Cardiac septum (tissue), 1 donor: ENCODE results near the gene ETV7. TPM values are rescaled to one million over a fixed set of nuclear protein-coding genes. Genes with fewer than 3 reads are reported as not detected.
"Not testable (repeated sequence)": the region's sequence is repeated elsewhere in the genome, so short reads cannot be mapped to it uniquely, and the experiment has no call there.

Experiments used
- DNase-seq: peaks from one replicate; pipeline ENCODE4 v3.0.0-alpha.2; 2020; ENCODE audit warnings: low spot score
- intact Hi-C: fragments of 100-400 bp; cut with DNase I; formaldehyde crosslinking; loops from one replicate; pipeline ENCODE4 v1.14.0; 2022
- total RNA-seq: library from RNA; stranded (reverse); fragmentation: NEBNext Ultra II Directional; extraction: Animal tissue kit (Norgen Biotek cat#: 25700); gene quantifications from one replicate; pipeline ENCODE4 v1.2.1, GENCODE V29; 2021
- donor health status: DM: no; HTN: no; CAD: no.

Gene ETV7
- total RNA-seq, 1 donor from 2014 or later: 0.13 TPM

DNA sequence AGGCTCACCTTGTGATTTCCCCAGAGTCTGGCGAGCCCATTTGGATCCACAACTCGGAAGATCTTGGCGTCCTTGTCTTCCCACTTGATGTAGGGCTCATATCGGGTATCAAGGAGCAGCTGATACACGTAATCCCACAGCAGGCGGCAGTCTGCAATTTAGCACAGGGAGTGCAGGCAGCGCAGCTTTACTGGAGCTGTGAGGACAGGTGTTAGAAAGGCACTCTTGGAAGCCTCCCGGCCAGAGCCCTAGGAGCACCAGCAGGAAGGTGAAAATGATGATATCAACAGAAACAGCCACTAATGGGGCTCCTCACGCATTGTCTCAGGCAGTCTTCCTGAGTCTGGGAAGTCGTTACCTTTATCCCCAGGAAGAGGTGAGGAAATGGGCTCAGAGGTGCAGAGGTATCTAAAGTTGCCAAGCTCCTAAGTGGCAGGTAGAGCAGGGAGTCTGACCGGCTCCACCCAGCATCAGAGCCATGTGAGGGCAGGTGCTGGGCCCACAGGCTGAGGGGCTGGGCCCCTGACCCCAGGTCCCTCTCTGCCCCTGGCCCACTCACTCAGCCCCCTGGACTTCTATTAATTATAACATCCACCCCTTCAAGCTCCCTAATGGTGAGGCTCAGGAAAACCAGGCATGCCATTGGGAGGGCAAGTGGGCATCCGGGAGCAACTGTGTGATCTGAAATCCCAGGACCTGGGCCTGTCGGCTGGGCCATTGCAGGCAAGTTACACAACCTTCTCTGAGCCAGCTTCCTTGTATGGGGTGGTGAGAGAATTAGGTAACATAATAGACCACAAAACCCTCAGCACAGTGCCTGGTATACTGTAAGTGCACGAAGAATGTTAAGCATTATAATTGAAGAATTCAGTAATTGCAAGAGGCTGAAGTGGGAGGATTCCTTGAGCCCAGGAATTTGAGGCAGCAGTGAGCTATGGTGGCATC, 18.3 kb downstream of the ETV7 start:
- intact Hi-C loops: no loop called here
- no peak for DNase-seq

DNA sequence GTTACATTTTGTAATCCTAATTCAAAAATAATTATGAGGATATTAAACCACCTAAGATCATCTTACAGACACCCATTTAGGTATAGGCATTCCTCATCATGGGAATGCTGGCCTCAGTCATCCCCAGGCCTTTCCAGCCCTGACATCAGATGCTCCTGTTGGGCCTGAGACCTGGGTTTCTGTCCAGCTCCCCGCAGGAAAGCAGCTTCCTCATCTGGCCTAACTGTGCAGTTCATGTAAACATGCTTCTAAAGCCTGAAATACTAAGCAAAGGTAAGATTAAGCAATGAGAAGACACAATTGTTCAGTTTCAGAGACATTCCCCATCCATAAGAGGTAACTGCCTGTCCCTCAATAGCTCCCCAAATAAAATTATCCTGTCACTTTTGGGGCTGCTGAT, 19.0 kb downstream of the ETV7 start:
- DNase-seq: no peak

DNA sequence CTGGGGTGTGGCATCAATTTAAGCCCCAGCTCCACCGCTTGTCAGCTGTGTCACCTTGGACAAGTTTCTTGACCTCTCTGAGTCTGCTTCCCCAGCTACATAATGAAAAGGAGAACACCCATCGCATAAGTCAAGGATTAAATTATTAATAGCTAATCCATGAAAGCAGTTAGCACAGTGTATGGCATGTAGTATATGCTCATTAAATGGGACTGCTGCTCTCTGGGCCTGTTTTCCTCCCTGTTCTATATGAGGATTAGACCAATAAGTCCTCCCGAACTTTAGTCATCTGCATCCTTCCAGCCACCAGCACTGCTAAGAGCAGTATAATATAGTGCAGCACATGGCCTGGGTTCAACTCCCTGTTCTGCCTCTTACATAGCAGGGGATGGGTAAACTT, 19.7 kb downstream of the ETV7 start:
- no peak for DNase-seq
- intact Hi-C loops: no loop called here

More for the DNA sequence above, 19.0 kb downstream of the ETV7 start:
- intact Hi-C loops: no loop called here

DNA sequence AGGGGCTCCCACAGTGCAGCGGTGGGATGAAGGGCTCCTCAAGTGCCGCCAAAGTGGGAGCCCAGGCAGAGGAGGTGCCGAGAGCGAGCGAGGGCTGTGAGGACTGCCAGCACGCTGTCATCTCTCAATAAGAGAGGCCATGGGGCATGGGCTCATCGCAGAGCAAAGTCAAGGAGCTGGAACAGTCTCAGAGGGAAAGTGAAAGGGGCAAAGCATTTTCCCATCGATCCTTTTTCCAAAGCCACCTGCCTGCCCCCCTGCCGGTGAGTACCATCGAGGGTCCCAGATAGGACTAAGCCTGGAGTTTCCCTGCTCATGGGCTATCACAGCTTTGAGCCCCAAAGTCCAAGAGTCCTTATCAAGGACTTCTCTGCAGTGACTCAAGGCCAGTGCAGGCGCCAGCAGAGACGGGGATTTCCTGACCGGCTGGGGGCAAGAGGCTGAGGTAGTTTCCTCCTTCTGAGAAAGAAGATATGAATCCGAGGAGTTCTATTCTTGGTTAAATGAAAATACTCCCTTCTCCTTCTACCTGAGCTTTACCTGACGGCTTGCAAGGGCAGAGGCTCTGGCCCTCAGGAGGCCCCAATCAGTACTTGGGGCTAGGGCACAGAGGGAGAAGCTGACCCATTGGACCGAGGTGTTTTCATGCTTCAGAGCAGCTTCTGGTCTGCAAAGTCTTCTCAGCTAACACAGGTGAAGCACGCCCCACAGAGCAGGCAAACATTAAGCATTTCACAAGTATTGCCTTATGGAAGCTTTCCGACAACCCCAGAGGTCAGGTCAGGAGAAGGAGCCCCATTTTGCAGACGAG, 22.6 kb downstream of the ETV7 start:
- intact Hi-C loops: no loop called here
- no peak for DNase-seq

DNA sequence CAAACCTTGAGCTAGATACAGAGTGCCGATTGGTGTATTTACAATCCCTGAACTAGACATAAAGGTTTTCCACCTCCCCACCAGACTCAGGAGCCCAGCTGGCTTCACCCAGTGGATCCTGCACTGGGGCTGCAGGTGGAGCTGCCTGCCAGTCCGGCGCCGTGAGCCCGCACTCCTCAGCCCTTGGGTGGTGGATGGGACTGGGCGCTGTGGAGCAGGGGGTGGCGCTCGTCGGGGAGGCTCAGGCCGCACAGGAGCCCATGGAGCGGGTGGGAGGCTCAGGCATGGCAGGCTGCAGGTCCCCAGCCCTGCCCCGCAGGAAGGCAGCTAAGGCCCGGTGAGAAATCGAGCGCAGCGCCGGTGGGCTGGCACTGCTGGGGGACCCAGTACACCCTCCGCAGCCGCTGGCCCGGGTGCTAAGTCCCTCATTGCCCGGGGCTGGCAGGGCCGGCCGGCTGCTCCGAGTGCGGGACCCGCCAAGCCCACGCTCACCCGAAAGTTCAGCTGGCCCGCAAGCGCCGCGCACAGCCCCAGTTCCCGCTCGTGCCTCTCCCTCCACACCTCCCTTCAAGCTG, 23.3 kb downstream of the ETV7 start:
- intact Hi-C loops, DNase-seq: not testable (repeated sequence)

DNA sequence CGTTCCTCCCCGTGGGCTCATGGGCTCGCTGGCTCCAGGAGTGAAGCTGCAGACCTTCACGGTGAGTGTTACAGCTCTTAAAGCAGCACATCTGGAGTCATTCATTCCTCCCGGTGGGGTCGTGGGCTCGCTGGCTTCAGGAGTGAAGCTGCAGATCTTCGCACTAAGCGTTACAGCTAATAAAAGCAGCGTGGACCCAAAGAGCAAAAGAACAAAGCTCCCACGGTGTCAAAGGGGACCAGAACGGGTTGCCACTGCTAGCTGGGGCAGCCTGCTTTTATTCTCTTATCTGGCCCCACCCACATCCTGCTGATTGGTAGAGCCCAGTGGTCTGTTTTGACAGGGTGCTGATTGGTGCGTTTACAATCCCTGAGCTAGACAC, 24.1 kb downstream of the ETV7 start:
- DNase-seq, intact Hi-C loops: not testable (repeated sequence)

DNA sequence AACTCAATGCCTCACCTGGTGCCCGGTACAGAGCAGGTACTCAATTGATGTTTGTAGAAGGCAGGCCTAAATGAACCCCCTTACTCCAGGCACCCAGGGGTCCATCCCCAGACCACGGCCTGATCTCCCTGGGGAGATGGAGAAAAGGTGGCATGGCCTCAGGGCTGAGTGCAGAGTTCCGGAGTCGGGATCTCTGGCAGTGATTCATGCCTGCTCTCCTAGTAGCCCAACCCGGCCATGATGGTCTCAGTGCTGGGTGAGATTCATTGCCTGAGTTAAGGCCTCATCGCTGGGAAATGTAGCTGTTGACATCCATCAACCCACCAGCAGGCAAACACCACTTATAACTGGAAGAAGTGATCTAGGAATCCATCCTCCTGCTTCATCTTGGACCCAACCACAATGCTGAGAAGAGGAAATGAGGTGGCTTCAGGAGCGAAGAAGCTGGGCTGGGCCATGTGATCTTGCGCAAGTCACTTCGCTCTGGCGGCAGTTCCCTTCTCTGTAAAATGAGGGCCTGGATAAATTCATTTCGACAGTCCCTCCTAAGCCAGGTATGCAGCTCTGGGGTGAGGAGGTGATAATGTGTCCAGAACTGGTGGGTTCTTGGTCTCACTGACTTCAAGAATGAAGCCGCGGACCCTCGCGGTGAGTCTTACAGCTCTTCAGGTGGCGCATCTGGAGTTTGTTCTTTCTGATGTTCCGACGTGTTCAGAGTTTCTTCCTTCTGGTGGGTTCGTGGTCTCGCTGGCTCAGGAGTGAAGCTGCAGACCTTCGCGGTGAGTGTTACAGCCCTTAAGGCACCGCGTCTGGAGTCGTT, 24.7 kb downstream of the ETV7 start:
- intact Hi-C loops: no loop called here
- DNase-seq: peak; percentile 89

DNA sequence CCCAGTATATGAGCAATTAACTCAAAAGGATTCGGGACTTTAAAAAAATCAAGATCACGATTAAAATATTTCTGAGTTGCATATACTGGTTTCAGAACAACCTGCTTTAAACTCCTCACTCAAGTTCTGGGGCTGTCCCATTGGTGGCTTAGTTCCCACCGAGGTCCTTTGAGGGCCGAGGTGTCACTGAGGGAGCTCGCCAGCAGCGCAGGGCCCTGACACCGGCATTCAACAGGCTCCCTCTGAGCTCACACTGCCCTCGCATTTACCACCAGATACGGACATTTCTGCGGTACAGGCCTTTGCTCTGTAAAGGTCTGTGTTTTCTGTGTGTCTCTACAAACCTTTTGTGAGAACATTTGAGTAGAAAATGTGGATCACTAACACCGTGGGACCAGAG, 26.4 kb downstream of the ETV7 start:
- intact Hi-C loops: no loop called here
- DNase-seq: no peak

DNA sequence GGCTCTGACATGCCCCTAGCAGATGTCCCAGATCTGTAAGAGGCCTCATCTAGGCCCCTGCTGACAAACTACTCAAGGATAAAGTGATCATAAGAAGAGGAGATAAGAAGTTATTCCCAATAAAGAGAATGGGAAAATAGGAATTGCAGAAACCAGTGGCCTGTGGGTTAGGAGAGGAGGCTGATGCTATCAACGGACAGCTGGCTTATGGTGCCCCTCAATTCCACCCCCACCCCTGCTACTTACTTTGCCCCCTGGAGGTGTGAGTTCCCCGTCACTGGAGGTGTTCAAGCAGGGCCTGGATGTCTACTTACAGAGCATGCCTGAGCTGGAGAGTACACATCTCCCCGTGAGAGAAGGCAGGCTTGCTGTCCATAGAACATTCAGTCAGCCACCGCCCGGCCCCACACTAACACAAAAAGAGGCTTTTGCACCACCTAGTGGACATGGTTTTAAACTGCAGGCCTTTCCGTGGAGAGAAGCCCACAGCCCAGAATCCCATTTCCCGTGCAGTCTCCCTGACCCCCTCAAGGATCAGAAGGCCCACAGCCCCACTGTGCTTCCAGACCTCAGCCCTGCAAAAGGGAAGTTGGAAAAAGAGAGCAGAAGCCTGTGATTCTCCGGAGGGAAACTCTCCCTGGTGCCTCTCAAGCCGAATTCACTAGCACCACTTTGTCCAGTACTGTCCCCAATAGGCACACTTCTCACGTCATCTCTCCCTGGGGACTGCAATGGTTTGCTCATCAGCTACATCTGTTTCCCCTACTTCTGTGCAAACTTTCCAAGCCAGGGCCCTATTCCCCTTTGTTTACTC, 27.0 kb downstream of the ETV7 start:
- peak; percentile 90 for DNase-seq
- intact Hi-C loops: loop anchor here (1.0 kb wide), 1 partner anchor 58 kb away; no protein-coding TSS in a partner anchor

DNA sequence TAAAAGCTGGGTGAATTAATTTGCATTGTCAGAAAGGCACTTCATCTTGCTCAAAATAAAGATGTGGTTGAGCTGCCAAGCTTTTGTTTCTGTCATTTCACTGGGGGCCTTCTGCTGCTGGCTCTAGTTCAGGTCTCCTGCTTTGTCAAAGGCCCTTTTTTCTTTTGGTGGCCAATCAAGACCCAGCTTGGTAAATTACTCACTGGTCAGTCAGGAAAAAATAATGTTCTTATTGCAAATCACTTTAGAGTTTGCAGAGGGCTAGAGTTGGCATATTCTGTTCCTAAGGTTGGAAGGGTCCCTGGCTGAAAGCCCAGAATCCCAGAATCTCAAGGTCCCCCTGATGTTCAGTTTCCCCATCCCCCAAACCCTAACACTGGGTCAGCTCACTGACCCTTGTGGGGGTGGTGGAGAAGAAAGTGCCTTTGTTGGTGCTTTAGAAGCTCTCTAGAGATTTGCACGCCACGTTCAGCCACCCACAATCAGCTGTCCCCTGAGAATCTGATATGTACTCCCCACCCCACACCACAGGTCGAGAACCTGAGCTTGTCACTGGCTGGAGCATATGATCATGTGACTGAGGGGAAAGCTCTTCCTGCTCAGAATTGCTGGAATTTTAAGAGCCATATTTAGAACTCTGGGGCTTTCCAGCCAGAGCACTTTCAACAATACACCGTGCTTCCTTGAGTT, 29.1 kb downstream of the ETV7 start:
- intact Hi-C loops: loop anchor here (5.0 to 10.0 kb wide), 2 partner anchors 236 to 334 kb away; partner anchors contain the start of genes MAPK14 and SLC26A8

DNA sequence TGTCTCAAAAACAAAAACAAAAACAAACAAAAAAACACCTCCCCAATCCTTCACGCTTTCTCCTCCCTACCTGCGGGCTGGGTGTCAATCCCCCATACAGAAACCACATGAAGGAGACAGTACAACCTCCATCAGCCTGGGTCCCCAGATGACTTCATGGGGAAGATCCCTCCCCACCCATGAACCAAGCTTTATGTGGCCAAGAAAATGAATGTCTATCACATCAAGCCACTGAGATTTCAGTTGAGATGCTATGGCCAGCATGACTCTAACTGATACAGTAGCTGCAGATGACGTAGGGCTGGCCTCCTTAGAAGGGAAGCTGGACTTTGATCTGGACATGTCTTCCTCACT, 29.6 kb downstream of the ETV7 start:
- no peak for DNase-seq
- intact Hi-C loops: loop anchor here (5.0 to 10.0 kb wide), 2 partner anchors 236 to 333 kb away; partner anchors contain the start of genes MAPK14 and SLC26A8

More for the DNA sequence above, 29.1 kb downstream of the ETV7 start:
- no peak for DNase-seq

DNA sequence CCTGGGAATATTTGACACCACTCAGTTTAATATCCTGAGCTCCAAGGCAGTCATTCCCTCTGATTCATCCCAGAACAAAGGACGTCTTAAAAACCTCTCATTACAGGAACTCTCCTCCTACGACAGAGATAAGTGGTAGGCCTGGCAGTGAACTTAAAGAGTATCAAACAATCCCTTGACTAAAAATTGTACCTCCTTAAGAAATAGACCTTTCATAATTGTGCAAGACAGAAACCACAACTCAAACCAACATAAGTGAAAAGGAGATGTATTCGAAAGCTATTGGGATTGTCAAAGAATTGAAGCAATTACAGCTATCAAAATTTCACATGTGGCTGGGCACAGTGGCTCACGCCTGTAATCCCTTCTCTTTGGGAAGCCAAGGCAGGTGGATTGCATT, 31.6 kb downstream of the ETV7 start:
- intact Hi-C loops: loop anchor here (5.0 to 10.0 kb wide), 2 partner anchors 234 to 331 kb away; partner anchors contain the start of genes MAPK14 and SLC26A8

DNA sequence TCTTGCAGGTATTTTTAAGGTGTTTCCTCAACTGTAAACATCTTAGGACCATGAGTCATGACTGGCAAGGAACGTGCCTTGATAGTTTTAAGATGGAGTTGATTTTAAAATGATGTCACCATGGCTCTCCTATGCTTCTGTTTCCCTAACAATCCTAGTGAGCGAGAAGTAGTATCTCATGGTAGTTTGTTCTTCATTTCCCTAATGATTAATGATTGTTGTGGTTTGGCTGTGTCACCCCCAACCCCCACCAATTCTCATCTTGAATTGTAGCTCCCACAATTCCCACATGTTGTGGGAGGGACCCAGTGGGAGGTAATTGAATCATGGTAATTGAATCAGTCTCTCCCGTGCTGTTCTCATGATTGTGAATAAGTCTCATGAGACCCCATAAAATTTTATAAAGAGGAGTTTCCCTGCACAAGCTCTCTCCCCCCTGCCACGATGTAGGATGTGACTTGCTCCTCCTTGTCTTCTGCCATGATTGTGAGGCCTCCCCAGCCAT, 34.0 kb downstream of the ETV7 start:
- DNase-seq: no peak
- intact Hi-C loops: loop anchor here (10.0 kb wide), 1 partner anchor 329 kb away; the partner anchor contains the start of genes MAPK14 and SLC26A8

More for the DNA sequence above, 31.6 kb downstream of the ETV7 start:
- no peak for DNase-seq

DNA sequence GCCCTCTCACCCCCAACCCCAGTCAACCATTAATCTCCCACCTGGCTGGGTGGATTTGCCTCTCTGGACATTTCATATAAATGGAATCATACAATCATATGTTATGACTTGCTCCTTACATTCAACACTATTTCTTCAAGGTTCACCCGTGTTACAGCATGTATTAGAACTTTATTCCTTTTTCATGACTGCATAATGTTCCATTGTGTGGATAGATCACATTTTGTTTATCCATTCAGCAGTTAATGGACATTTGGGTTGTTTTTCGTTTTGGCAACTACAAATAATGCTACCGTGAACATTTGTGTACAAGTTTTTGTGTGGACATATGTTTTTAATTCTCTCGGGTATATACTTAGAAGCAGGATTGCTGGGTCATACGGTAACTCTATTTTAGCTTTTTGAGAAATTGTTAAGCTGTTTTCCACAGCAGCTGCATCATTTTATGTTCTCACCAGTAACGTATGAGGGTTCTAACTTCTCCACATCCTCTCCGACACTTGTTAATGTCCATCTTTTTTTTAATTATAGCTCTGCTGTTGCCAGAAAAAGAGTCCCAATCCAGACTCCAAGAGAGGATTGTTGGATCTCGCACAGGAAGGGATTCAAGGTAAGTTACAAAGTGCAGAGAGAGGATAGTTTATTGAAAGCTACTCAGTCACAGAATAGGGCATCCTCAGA, 34.9 kb downstream of the ETV7 start:
- DNase-seq: no peak
- intact Hi-C loops: loop anchor here (10.0 kb wide), 1 partner anchor 328 kb away; the partner anchor contains the start of genes MAPK14 and SLC26A8

DNA sequence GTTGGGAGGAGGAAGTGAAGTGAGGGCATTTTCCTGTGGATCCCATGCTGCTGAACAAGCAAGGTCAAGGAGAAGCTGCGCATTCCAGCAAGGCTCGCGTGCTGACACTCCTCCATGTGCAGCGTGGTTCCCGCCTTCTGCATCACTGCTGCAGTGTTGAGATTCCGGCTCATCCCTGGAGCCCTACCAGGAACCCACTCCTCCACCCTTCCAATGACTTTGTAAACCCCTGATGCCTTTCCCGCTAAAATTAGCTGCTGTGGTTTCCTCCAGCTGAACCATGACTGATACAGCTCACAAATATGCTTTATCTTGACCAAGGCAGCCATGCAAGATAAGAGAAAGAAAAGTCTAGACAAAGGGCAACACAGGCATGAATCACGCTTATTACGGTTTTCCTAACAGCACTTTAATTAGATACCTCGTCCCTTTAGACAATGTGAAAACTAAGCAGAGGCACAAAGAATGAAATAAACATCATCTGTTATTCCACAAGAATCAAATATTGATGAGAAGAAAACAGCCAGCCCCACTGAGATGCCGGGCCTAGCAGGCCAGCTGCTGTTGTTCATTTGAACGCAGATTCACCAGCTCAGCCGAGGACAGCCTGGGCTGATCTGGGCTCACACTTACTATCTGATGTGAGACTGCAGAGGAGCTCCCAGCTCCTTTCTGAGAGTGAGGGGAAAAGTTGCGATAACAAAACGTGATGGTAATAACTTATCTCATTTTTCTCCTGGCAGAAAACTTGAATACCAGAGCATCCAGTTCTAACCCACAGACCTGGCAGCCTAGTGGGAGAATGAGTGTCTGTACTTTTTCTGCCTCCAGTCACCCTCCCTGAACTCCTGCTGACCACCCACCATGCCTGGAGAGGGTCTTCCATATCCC, 36.5 kb downstream of the ETV7 start:
- no peak for DNase-seq
- intact Hi-C loops: loop anchor here (10.0 kb wide), 1 partner anchor 326 kb away; the partner anchor contains the start of genes MAPK14 and SLC26A8

DNA sequence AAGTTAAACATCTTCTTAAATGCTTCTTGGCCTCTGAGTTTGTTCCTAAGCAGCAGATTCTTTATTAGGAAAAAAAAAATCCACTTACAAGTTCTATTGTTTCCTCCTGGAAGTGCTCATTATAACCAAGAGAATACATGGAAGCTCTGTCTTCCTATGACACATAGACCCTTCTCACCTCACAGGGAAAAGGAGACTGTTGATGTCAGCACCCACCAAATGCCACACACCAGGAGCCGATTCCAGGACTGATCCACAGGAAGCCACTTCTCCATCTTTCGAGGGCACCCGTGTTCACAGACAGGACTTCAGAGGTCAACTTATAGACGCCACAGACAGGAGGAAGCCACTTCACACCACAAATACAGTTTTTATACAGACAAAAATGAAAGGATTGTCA, 37.4 kb downstream of the ETV7 start:
- no peak for DNase-seq
- intact Hi-C loops: loop anchor here (10.0 kb wide), 1 partner anchor 325 kb away; the partner anchor contains the start of genes MAPK14 and SLC26A8
